IMR-90 (cell line): Measurements from ENCODE around the gene CHMP6. TPM values are rescaled to one million over a fixed set of nuclear protein-coding genes. Genes with fewer than 3 reads are reported as not detected.

Experiments used
- ATAC-seq: fragments of 200-7000 bp; cut with Tn5 transposase; 2 replicates; pipeline ENCODE4 v1.9.1; 2020; ENCODE audit warnings: low read depth, mild to moderate bottlenecking, moderate library complexity
- BruUV-seq: library from RNA; stranded (reverse); fragments of 400-500 nt; replicated peaks from 2 replicates; lab custom pipeline; 2021; lab: Mats Ljungman, UMichigan
- CTCF ChIA-PET: fragments of 300-600 bp; formaldehyde crosslinking; extraction: SDS; loops from one replicate; lab custom pipeline; 2021; ENCODE audit warnings: antibody characterized with exemption; lab: Yijun Ruan, JAX
- POLR2A ChIA-PET: fragments of 300-600 bp; sonication (Branson Sonifier 250); formaldehyde crosslinking; loops from one replicate; lab custom pipeline; 2022; ENCODE audit warnings: antibody characterized with exemption; ENCODE audit not compliant: unreplicated experiment; lab: Charles Lee
- DNase-seq: peaks from one replicate; pipeline ENCODE4 v3.0.0; 2013
- H2AFZ ChIP-seq: replicated peaks from 2 replicates; pipeline ENCODE3; 2013; ENCODE audit warnings: low read length, mild to moderate bottlenecking; ENCODE audit not compliant: poor library complexity
- H2AK5ac ChIP-seq: 2 replicates; pipeline ENCODE4 v1.6.1; 2013; ENCODE audit warnings: low read depth, low read length, inconsistent platforms
- H2AK9ac ChIP-seq: replicated peaks from 2 replicates; pipeline ENCODE3; 2013; ENCODE audit warnings: mild to moderate bottlenecking, low read depth, low read length, moderate library complexity; ENCODE audit not compliant: poor library complexity
- H2BK120ac ChIP-seq: 2 replicates; pipeline ENCODE4 v1.6.1; 2013; ENCODE audit warnings: low read depth, low read length, inconsistent platforms
- H2BK15ac ChIP-seq: 3 replicates; pipeline ENCODE4 v1.6.1; 2013; ENCODE audit warnings: low read depth, low read length, inconsistent platforms
- H2BK20ac ChIP-seq: 2 replicates; pipeline ENCODE4 v1.6.1; 2013; ENCODE audit warnings: low read depth, mild to moderate bottlenecking, inconsistent platforms, low read length, moderate library complexity
- H2BK5ac ChIP-seq: 2 replicates; pipeline ENCODE4 v1.6.1; 2013; ENCODE audit warnings: mild to moderate bottlenecking, low read depth, low read length, inconsistent platforms; ENCODE audit not compliant: poor library complexity, severe bottlenecking
- H3K14ac ChIP-seq: replicated peaks from 2 replicates; pipeline ENCODE4 v1.6.1; 2013; ENCODE audit warnings: low read depth, low read length, inconsistent platforms
- H3K18ac ChIP-seq: 2 replicates; pipeline ENCODE4 v1.6.1; 2013; ENCODE audit warnings: low read depth, low read length, control low read depth
- H3K23ac ChIP-seq: 2 replicates; pipeline ENCODE4 v1.6.1; 2013; ENCODE audit warnings: low read depth, low read length, inconsistent platforms
- H3K27ac ChIP-seq: 2 replicates; pipeline ENCODE4 v1.5.1; 2013; ENCODE audit warnings: mild to moderate bottlenecking, control low read depth, low read length; ENCODE audit not compliant: insufficient read depth
- H3K27me3 ChIP-seq: 2 replicates; pipeline ENCODE4 v1.6.1; 2013; ENCODE audit warnings: low read length; ENCODE audit not compliant: control insufficient read depth, insufficient read depth
- H3K36me3 ChIP-seq: 2 replicates; pipeline ENCODE4 v1.6.1; 2013; ENCODE audit warnings: low read length, mixed read lengths; ENCODE audit not compliant: control insufficient read depth, insufficient read depth
- H3K4ac ChIP-seq: 2 replicates; pipeline ENCODE4 v1.6.1; 2013; ENCODE audit warnings: low read depth, low read length, inconsistent platforms
- H3K4me1 ChIP-seq: 2 replicates; pipeline ENCODE4 v1.6.1; 2013; ENCODE audit warnings: low read length, mixed read lengths; ENCODE audit not compliant: control insufficient read depth, insufficient read depth
- H3K4me2 ChIP-seq: 2 replicates; pipeline ENCODE4 v1.6.1; 2013; ENCODE audit warnings: low read depth, mild to moderate bottlenecking, control low read depth, low read length, moderate library complexity
- H3K4me3 ChIP-seq: 2 replicates; pipeline ENCODE4 v1.5.1; 2013; ENCODE audit warnings: low read depth, mild to moderate bottlenecking, control low read depth, low read length, moderate library complexity; ENCODE audit not compliant: insufficient read depth
- H3K56ac ChIP-seq: 2 replicates; pipeline ENCODE4 v1.6.1; 2013; ENCODE audit warnings: low read length, inconsistent platforms; ENCODE audit not compliant: insufficient read depth; ENCODE audit errors: extremely low read depth
- H3K79me1 ChIP-seq, 2 experiments: 2 replicates each; pipeline ENCODE4 v1.6.1; 2013; ENCODE audit warnings: low read length in 2 of 2, inconsistent platforms in 1 of 2, low read depth in 1 of 2
- H3K9ac ChIP-seq: 2 replicates; pipeline ENCODE4 v1.6.1; 2013; ENCODE audit warnings: low read depth, low read length, control low read depth
- H3K9me1 ChIP-seq: 2 replicates; pipeline ENCODE4 v1.6.1; 2013; ENCODE audit warnings: low read length, inconsistent platforms; ENCODE audit not compliant: insufficient read depth
- H3K9me3 ChIP-seq: 2 replicates; pipeline ENCODE4 v1.6.1; 2013; ENCODE audit warnings: low read length; ENCODE audit not compliant: control insufficient read depth, insufficient read depth
- H4K20me1 ChIP-seq: 2 replicates; pipeline ENCODE4 v1.6.1; 2013; ENCODE audit warnings: low read length, inconsistent platforms; ENCODE audit not compliant: insufficient read depth
- H4K5ac ChIP-seq: 2 replicates; pipeline ENCODE4 v1.6.1; 2013; ENCODE audit warnings: mild to moderate bottlenecking, low read depth, low read length, control low read depth
- H4K8ac ChIP-seq, 2 experiments: 2 replicates each; pipeline ENCODE4 v1.6.1; 2013; ENCODE audit warnings: low read depth in 2 of 2, low read length in 2 of 2, control low read depth in 1 of 2, inconsistent platforms in 1 of 2
- H4K91ac ChIP-seq: 2 replicates; pipeline ENCODE4 v1.6.1; 2013; ENCODE audit warnings: low read depth, low read length, inconsistent platforms; ENCODE audit not compliant: insufficient read depth
- BHLHE40 ChIP-seq: fragments of 150-350 bp; IDR thresholded peaks from 2 replicates; pipeline ENCODE4 v1.6.1; 2016; ENCODE audit warnings: mild to moderate bottlenecking, low read depth, low read length
- CEBPB ChIP-seq: IDR thresholded peaks from 2 replicates; pipeline ENCODE4 v1.6.1; 2012; ENCODE audit warnings: low read depth, low read length, improper control_type of control experiment
- CHD1 ChIP-seq: IDR thresholded peaks from 2 replicates; pipeline ENCODE4 v1.6.1; 2012; ENCODE audit warnings: low read depth, low read length, improper control_type of control experiment
- MAFK ChIP-seq: IDR thresholded peaks from 2 replicates; pipeline ENCODE4 v1.6.1; 2012; ENCODE audit warnings: low read depth, low read length, improper control_type of control experiment
- MAZ ChIP-seq: IDR thresholded peaks from 2 replicates; pipeline ENCODE4 v1.6.1; 2012; ENCODE audit warnings: low read depth, mild to moderate bottlenecking, low read length, improper control_type of control experiment, moderate library complexity, borderline replicate concordance
- MXI1 ChIP-seq: IDR thresholded peaks from 2 replicates; pipeline ENCODE4 v1.6.1; 2012; ENCODE audit warnings: low read depth, mild to moderate bottlenecking, low read length, moderate library complexity, borderline replicate concordance
- NFE2L2 ChIP-seq: fragments of 150-350 bp; IDR thresholded peaks from 2 replicates; pipeline ENCODE4 v1.6.1; 2016; ENCODE audit warnings: low read depth, mild to moderate bottlenecking, low read length
- POLR2A ChIP-seq: IDR thresholded peaks from 2 replicates; pipeline ENCODE4 v1.6.1; 2012; ENCODE audit warnings: mild to moderate bottlenecking, low read depth, low read length
- RCOR1 ChIP-seq: IDR thresholded peaks from 2 replicates; pipeline ENCODE4 v1.6.1; 2012; ENCODE audit warnings: mild to moderate bottlenecking, low read length, improper control_type of control experiment; ENCODE audit not compliant: insufficient replicate concordance
- RFX5 ChIP-seq: IDR thresholded peaks from 2 replicates; pipeline ENCODE4 v1.8.0; 2012; ENCODE audit warnings: low read depth, mild to moderate bottlenecking, low read length, moderate library complexity
- SMC3 ChIP-seq: fragments of 150-350 bp; IDR thresholded peaks from 2 replicates; pipeline ENCODE4 v1.6.1; 2016; ENCODE audit warnings: low read depth, mild to moderate bottlenecking, antibody characterized with exemption, low read length, moderate library complexity
- WGBS, 2 experiments: methylation state at CpG; one replicate each; pipeline versions ENCODE4 v1.1.5 to v1.1.7; 2013; ENCODE audit warnings: missing lambda C conversion rate in 2 of 2; ENCODE audit not compliant: insufficient read length in 1 of 2; ENCODE audit errors: extremely low coverage in 2 of 2; 5-methylcytosine and 5-hydroxymethylcytosine counted together
- dilution Hi-C: fragments of 300-500 bp; cut with HindIII; formaldehyde crosslinking; loops from one replicate; pipeline ENCODE4 v1.14.3; 2018; ENCODE audit warnings: low sequenced_read_pairs; ENCODE audit not compliant: unreplicated experiment
- in situ Hi-C: fragments of 300-500 bp; cut with MboI; formaldehyde crosslinking; loops from 3 replicates; pipeline ENCODE4 v1.14.3; 2019; ENCODE audit warnings: low sequenced_read_pairs, inconsistent platforms, mixed read lengths
- intact Hi-C: fragments of 100-400 bp; cut with micrococcal nuclease; formaldehyde crosslinking; loops from 2 replicates; pipeline ENCODE4 v1.10.0; 2022
- polyA plus RNA-seq, 3 experiments: library from polyadenylated mRNA; depleted of rRNA; stranded (reverse); fragments of >200 nt; gene quantifications; 2 replicates each; pipeline ENCODE4 v1.2.3, GENCODE V29; 2012; ENCODE audit warnings: low replicate concordance in 1 of 3
- total RNA-seq: library from RNA; depleted of rRNA; stranded (reverse); fragments of >200 nt; gene quantifications from 2 replicates; pipeline ENCODE4 v1.2.3, GENCODE V29; 2012
- TF ChIP-seq, protein P1 (sequence below): conservative IDR thresholded peaks from 2 replicates; pipeline ENCODE4 v1.5.1; 2012; ENCODE audit warnings: mild to moderate bottlenecking, low read depth, low read length, improper control_type of control experiment
- TF ChIP-seq, protein P2 (sequence below): fragments of 150-350 bp; IDR thresholded peaks from 2 replicates; pipeline ENCODE4 v1.6.1; 2017; ENCODE audit warnings: mild to moderate bottlenecking, antibody characterized with exemption, low read length, low read depth
- TF ChIP-seq, protein P3 (sequence below): fragments of 150-350 bp; IDR thresholded peaks from 2 replicates; pipeline ENCODE4 v1.6.1; 2016; ENCODE audit warnings: low read depth, mild to moderate bottlenecking, low read length, moderate library complexity, borderline replicate concordance

CHMP6 gene
- total and polyA plus RNA-seq, 2 of the 4 experiments (the other 2 are of a cell fraction) = 5.0 to 40.3 TPM

DNA sequence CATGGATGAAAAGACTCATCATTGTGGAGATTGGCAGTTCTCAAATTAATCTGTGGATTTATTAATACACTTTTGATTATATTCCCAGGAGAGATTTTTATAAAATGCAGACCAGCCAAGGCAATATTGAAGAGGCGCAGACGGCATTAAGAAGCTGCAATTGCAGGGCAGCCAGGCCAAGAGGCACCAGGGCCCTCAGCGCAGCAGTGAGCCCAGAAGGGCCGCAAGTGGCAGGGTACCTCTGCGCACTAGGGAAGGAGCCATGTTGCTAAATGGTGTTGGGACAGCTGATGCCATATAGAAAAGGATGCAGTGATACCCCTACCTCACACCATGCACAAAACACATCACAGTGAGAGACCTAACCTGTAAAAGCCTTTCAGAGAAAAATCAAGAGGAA is 36.6 kb upstream of the CHMP6 start:
- Histone ChIP-seq H3K23ac (no peak overlapping the region), H2AFZ (no peak overlapping the region), H2BK120ac (no peak overlapping the region), H3K4me1 (peaks cover 13% of the 10 kb centered on the region), H4K91ac (no peak overlapping the region), H3K4me2 (no peak overlapping the region), H3K9ac (no peak overlapping the region), H3K27ac (no peak overlapping the region), H3K4ac (no peak overlapping the region), H2BK20ac (no peak overlapping the region), H2BK5ac (no peak overlapping the region), H3K79me1 (0 out of 4 replicates have a peak, but pooled peaks cover 0 to 2% of the 10 kb centered on the region in 2 experiments), H3K36me3 (peaks cover 14% of the 10 kb centered on the region), H3K9me3 (no peaks in the 10 kb centered on the region), H4K20me1 (no peaks in the 10 kb centered on the region), H3K56ac (no peak overlapping the region), H3K27me3 (no peaks in the 10 kb centered on the region), H3K9me1 (0 out of 2 replicates have a peak, but pooled peaks cover 10% of the 10 kb centered on the region), H3K4me3 (no peak overlapping the region), H2BK15ac (no peak overlapping the region), H4K5ac (no peak overlapping the region), H2AK5ac (no peak overlapping the region), H2AK9ac (no peak overlapping the region), H3K14ac (no peak overlapping the region), H3K18ac (no peak overlapping the region), H4K8ac (no peak overlapping the region)
- DNase-seq = no peak
- dilution Hi-C loops (no loop called here), in situ Hi-C loops (no loop called here), intact Hi-C loops (no loop called here)
- TF ChIP-seq, protein P1, sequence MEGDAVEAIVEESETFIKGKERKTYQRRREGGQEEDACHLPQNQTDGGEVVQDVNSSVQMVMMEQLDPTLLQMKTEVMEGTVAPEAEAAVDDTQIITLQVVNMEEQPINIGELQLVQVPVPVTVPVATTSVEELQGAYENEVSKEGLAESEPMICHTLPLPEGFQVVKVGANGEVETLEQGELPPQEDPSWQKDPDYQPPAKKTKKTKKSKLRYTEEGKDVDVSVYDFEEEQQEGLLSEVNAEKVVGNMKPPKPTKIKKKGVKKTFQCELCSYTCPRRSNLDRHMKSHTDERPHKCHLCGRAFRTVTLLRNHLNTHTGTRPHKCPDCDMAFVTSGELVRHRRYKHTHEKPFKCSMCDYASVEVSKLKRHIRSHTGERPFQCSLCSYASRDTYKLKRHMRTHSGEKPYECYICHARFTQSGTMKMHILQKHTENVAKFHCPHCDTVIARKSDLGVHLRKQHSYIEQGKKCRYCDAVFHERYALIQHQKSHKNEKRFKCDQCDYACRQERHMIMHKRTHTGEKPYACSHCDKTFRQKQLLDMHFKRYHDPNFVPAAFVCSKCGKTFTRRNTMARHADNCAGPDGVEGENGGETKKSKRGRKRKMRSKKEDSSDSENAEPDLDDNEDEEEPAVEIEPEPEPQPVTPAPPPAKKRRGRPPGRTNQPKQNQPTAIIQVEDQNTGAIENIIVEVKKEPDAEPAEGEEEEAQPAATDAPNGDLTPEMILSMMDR = no peak
- no peak for TF ChIP-seq MXI1
- no peak for TF ChIP-seq MAZ
- TF ChIP-seq CEBPB = no peak
- no peak for TF ChIP-seq RCOR1
- TF ChIP-seq MAFK = no peak
- TF ChIP-seq RFX5 = no peak
- TF ChIP-seq SMC3 = no peak
- no peak for TF ChIP-seq BHLHE40
- TF ChIP-seq, protein P2, sequence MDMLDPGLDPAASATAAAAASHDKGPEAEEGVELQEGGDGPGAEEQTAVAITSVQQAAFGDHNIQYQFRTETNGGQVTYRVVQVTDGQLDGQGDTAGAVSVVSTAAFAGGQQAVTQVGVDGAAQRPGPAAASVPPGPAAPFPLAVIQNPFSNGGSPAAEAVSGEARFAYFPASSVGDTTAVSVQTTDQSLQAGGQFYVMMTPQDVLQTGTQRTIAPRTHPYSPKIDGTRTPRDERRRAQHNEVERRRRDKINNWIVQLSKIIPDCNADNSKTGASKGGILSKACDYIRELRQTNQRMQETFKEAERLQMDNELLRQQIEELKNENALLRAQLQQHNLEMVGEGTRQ = no peak
- TF ChIP-seq, protein P3, sequence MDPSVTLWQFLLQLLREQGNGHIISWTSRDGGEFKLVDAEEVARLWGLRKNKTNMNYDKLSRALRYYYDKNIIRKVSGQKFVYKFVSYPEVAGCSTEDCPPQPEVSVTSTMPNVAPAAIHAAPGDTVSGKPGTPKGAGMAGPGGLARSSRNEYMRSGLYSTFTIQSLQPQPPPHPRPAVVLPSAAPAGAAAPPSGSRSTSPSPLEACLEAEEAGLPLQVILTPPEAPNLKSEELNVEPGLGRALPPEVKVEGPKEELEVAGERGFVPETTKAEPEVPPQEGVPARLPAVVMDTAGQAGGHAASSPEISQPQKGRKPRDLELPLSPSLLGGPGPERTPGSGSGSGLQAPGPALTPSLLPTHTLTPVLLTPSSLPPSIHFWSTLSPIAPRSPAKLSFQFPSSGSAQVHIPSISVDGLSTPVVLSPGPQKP = no peak
- no peak for TF ChIP-seq POLR2A
- no peak for TF ChIP-seq CHD1
- no peak for TF ChIP-seq NFE2L2
- WGBS, 2 experiments = no CpG with 5 or more reads among the region's 5 CpGs
- ATAC-seq = no peak
- no TSS peak for BruUV-seq
- ChIA-PET CTCF (no interaction called here), POLR2A (no interaction called here)
